Fibroblast of lung (primary cell): ENCODE measurements around the gene PDRG1. TPM values are rescaled to one million over a fixed set of nuclear protein-coding genes. Genes with fewer than 3 reads are reported as not detected.

Experiments used
- DNase-seq, 2 donors: peaks; one replicate each; pipeline versions ENCODE4 v3.0.0 to v3.0.0-alpha.2; 2010; ENCODE audit warnings: low read depth in 2 of 2
- H2AFZ ChIP-seq: 2 replicates; pipeline ENCODE4 v1.5.1; 2012; ENCODE audit warnings: low read length, control low read depth, inconsistent platforms
- H3K27ac ChIP-seq: 2 replicates; pipeline ENCODE4 v1.5.1; 2011; ENCODE audit warnings: low read length, control low read depth; ENCODE audit not compliant: insufficient read depth
- H3K27me3 ChIP-seq: 2 replicates; pipeline ENCODE4 v1.5.1; 2011; ENCODE audit warnings: mild to moderate bottlenecking, low read length; ENCODE audit not compliant: control insufficient read depth, insufficient read depth
- H3K36me3 ChIP-seq: 2 replicates; pipeline ENCODE4 v1.5.1; 2011; ENCODE audit warnings: low read length; ENCODE audit not compliant: control insufficient read depth, insufficient read depth
- H3K4me1 ChIP-seq: 2 replicates; pipeline ENCODE4 v1.5.1; 2011; ENCODE audit warnings: low read length; ENCODE audit not compliant: control insufficient read depth, insufficient read depth; ENCODE audit errors: extremely low read depth
- H3K4me2 ChIP-seq: 2 replicates; pipeline ENCODE4 v1.5.1; 2011; ENCODE audit warnings: low read length, control low read depth; ENCODE audit not compliant: insufficient read depth; ENCODE audit errors: extremely low read depth
- H3K4me3 ChIP-seq, 4 experiments: fragments of 200-600 bp in 1 of 4; sonication (generic) in 1 of 4; replicated peaks in 1 of 4; 2 replicates each; pipeline ENCODE4 v1.5.1; 2011 to 2016; ENCODE audit warnings: low read length in 4 of 4, low read depth in 3 of 4, mild to moderate bottlenecking in 3 of 4, control low read depth in 2 of 4, inconsistent platforms in 1 of 4, mixed read lengths in 1 of 4; ENCODE audit not compliant: insufficient read depth in 1 of 4; ENCODE audit errors: control extremely low read depth in 1 of 4
- H3K79me2 ChIP-seq: 2 replicates; pipeline ENCODE4 v1.5.1; 2012; ENCODE audit warnings: mild to moderate bottlenecking, low read length, inconsistent platforms; ENCODE audit not compliant: control insufficient read depth, insufficient read depth
- H3K9ac ChIP-seq: 2 replicates; pipeline ENCODE4 v1.5.1; 2011; ENCODE audit warnings: mild to moderate bottlenecking, low read length, control low read depth; ENCODE audit not compliant: insufficient read depth
- H3K9me3 ChIP-seq: 2 replicates; pipeline ENCODE4 v1.5.1; 2012; ENCODE audit warnings: low read depth, low read length; ENCODE audit not compliant: control insufficient read depth, insufficient read depth
- H4K20me1 ChIP-seq: 2 replicates; pipeline ENCODE4 v1.5.1; 2011; ENCODE audit warnings: low read length; ENCODE audit not compliant: control insufficient read depth, insufficient read depth; ENCODE audit errors: extremely low read depth
- EZH2 ChIP-seq: IDR thresholded peaks from 2 replicates; pipeline ENCODE4 v1.5.1; 2012; ENCODE audit warnings: low read length, control low read depth, mild to moderate bottlenecking; ENCODE audit errors: missing control alignments
- polyA plus RNA-seq, 2 donors: library from polyadenylated mRNA; depleted of rRNA in 1 of 2; stranded (reverse) in 1 of 2; unstranded in 1 of 2; fragments of >200 nt; gene quantifications; 2 replicates each; pipeline ENCODE4 v1.2.1, GENCODE V29; 2011 to 2012; ENCODE audit warnings: missing spikeins in 1 of 2
- total RNA-seq: library from RNA; depleted of rRNA; stranded (reverse); fragments of >200 nt; gene quantifications from 2 replicates; pipeline ENCODE4 v1.2.1, GENCODE V29; 2014
- TF ChIP-seq, protein P1 (sequence below), 2 donors: IDR thresholded peaks in 1 of 2; conservative IDR thresholded peaks in 1 of 2; 1 replicate in 1 of 2; 2 replicates in 1 of 2; pipeline ENCODE4 v1.5.1; 2011 to 2012; ENCODE audit warnings: low read length in 2 of 2, control low read depth in 1 of 2, inconsistent platforms in 1 of 2, low read depth in 1 of 2, mild to moderate bottlenecking in 1 of 2

The PDRG1 gene
- total and polyA plus RNA-seq, 2 donors (not counting 1 experiment from before 2014, with no cell fraction given) = 5.4 to 14.0 TPM

DNA sequence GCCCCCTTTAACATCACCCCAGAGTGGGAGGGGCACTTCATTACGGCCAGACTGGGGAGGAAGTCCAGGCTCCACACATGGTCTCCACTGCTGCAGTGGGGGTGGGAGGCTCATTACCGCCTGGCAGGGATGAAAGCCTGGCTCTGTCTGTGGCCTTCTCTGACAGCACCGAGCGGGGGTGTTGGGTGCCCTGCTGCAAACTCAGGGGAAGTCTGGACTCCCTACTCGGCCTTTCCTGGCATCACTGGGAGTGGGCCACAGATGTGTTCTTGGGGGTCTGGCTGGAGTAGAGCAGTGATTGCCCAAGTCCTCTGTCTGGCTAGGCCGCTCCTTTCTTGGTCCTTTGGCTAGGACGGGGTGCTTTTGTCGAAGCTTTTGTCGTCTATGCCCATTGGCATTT lies 54.3 kb downstream of the PDRG1 start:
- Histone ChIP-seq H4K20me1 (no peaks in the 10 kb centered on the region), H3K4me1 (no peaks in the 10 kb centered on the region), H3K27me3 (peaks cover 11% of the 10 kb centered on the region), H3K79me2 (no peaks in the 10 kb centered on the region), H3K9me3 (no peaks in the 10 kb centered on the region), H3K4me3 (no peak overlapping the region), H3K9ac (no peak overlapping the region), H2AFZ (no peak overlapping the region), H3K4me2 (no peak overlapping the region), H3K27ac (no peak overlapping the region), H3K36me3 (no peaks in the 10 kb centered on the region)
- TF ChIP-seq EZH2 = no peak
- TF ChIP-seq, protein P1, sequence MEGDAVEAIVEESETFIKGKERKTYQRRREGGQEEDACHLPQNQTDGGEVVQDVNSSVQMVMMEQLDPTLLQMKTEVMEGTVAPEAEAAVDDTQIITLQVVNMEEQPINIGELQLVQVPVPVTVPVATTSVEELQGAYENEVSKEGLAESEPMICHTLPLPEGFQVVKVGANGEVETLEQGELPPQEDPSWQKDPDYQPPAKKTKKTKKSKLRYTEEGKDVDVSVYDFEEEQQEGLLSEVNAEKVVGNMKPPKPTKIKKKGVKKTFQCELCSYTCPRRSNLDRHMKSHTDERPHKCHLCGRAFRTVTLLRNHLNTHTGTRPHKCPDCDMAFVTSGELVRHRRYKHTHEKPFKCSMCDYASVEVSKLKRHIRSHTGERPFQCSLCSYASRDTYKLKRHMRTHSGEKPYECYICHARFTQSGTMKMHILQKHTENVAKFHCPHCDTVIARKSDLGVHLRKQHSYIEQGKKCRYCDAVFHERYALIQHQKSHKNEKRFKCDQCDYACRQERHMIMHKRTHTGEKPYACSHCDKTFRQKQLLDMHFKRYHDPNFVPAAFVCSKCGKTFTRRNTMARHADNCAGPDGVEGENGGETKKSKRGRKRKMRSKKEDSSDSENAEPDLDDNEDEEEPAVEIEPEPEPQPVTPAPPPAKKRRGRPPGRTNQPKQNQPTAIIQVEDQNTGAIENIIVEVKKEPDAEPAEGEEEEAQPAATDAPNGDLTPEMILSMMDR (conservative IDR thresholded peaks at IDR 0.05 in 1 of 2, IDR thresholded peaks at IDR 0.05 in 1 of 2; ENCODE audit: low read depth in 1 of 2, low read length in 2 of 2) = no peak
- no peak for DNase-seq

DNA sequence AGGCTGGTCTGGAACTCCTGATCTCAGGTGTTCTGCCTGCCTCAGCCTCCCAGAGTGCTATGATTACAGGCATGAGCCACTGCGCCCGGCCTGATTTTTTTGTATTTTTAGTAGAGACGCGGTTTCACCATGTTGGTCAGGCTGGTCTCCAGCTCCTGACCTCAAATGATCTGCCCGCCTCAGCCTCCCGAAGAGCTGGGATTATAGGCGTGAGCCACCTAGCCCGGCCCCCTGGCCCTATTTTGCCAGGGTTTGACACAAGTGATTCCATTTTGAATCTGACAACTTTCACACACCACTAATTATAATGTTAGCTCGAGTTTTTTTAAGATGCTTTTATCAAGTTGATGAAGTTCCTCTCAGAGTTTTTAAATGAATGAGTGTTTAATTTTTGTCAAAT lies 55.8 kb downstream of the PDRG1 start:
- TF ChIP-seq, protein P1 (conservative IDR thresholded peaks at IDR 0.05 in 1 of 2, IDR thresholded peaks at IDR 0.05 in 1 of 2; ENCODE audit: low read depth in 1 of 2, low read length in 2 of 2) = no peak
- no peak for TF ChIP-seq EZH2

DNA sequence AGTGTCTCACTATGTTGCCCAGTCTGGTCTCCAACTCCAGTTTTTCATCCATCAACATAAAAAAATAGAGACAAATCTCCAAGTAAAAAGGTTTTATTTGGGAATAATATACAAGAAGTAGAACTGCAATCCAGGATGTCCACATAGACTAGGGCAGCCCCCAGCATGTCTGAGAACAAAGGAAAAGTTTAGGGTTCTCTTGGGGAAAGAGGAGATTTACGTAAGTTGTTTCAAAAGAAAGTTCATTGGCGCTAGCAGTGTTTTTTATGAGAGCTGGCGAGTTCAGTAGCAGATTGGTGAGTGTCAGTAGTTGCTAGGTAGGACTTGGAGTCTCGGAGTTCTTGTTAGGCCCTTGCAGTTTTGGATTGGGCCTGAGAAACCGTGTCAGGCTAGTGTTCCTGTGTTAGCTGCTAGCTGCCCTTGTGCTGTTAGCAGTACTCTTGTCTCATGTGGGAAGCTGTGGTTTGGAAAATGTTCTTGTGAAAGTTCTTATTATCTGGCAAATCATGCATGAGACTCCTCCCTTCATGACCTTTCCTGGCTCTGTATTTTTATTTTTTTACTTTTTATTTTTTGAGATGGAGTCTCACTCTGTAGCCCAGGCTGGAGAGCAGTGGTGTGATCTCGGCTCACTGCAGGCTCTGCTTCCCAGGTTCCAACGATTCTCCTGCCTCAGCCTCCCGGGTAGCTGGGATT lies 56.7 kb downstream of the PDRG1 start:
- peak; percentile 20 to 22 for DNase-seq
- Histone ChIP-seq H3K4me2 (no peak overlapping the region), H4K20me1 (no peaks in the 10 kb centered on the region), H3K36me3 (no peaks in the 10 kb centered on the region), H3K4me1 (no peaks in the 10 kb centered on the region), H3K79me2 (no peaks in the 10 kb centered on the region), H3K9me3 (no peaks in the 10 kb centered on the region), H2AFZ (no peak overlapping the region), H3K27ac (no peak overlapping the region), H3K27me3 (peaks cover 6% of the 10 kb centered on the region), H3K9ac (no peak overlapping the region), H3K4me3 (no peak overlapping the region)
- TF ChIP-seq, protein P1 (conservative IDR thresholded peaks at IDR 0.05 in 1 of 2, IDR thresholded peaks at IDR 0.05 in 1 of 2; ENCODE audit: low read depth in 1 of 2, low read length in 2 of 2) = no peak
- TF ChIP-seq EZH2 = no peak

More for the DNA sequence above, 55.8 kb downstream of the PDRG1 start:
- peaks cover 11% of the 10 kb centered on the region for H3K27me3 ChIP-seq
- no peak overlapping the region for H3K27ac ChIP-seq
- H3K36me3 ChIP-seq = no peaks in the 10 kb centered on the region
- no peak overlapping the region for H2AFZ ChIP-seq
- H3K4me1 ChIP-seq = no peaks in the 10 kb centered on the region
- no peak overlapping the region for H3K4me3 ChIP-seq
- no peaks in the 10 kb centered on the region for H4K20me1 ChIP-seq
- H3K9ac ChIP-seq = no peak overlapping the region
- H3K79me2 ChIP-seq = no peaks in the 10 kb centered on the region
- no peak overlapping the region for H3K4me2 ChIP-seq
- no peaks in the 10 kb centered on the region for H3K9me3 ChIP-seq
- no peak for DNase-seq

Other genes with a start within 250 kb of the PDRG1 start
- gene BCL2L1, start 229.2 kb downstream of the PDRG1 start, total RNA-seq = 50.8 and 77.1 TPM in 2 replicates
- gene BCL2L1, start 229.2 kb downstream of the PDRG1 start, polyA plus RNA-seq = 61.8 and 107 TPM in 2 replicates
- gene TPX2, start 212.8 kb downstream of the PDRG1 start, total RNA-seq = 5.4 and 21.0 TPM in 2 replicates
- gene TPX2, start 212.8 kb downstream of the PDRG1 start, polyA plus RNA-seq = 19.9 and 72.2 TPM in 2 replicates
- under 0.01 TPM in 1 of 2 replicates, not detected in the other for gene MYLK2, start 132.7 kb downstream of the PDRG1 start, total RNA-seq
- 0.03 TPM in 1 of 2 replicates, not detected in the other for gene MYLK2, start 132.7 kb downstream of the PDRG1 start, polyA plus RNA-seq
- gene FOXS1, start 106.4 kb downstream of the PDRG1 start, total RNA-seq = under 0.01 TPM in 1 of 2 replicates, not detected in the other
- not detected in 2 replicates for gene FOXS1, start 106.4 kb downstream of the PDRG1 start, polyA plus RNA-seq
- gene DUSP15, start 81.5 kb downstream of the PDRG1 start, total RNA-seq = not detected in 2 replicates
- gene DUSP15, start 81.5 kb downstream of the PDRG1 start, polyA plus RNA-seq = 0.14 TPM in 1 of 2 replicates, not detected in the other
- not detected in 2 replicates for gene TTLL9, start 81.4 kb downstream of the PDRG1 start, total RNA-seq
- 0.05 TPM in 1 of 2 replicates, not detected in the other for gene TTLL9, start 81.4 kb downstream of the PDRG1 start, polyA plus RNA-seq
- gene XKR7, start 16.1 kb upstream of the PDRG1 start, total RNA-seq = not detected in 2 replicates
- not detected in 2 replicates for gene XKR7, start 16.1 kb upstream of the PDRG1 start, polyA plus RNA-seq
- gene CCM2L, start 58.4 kb upstream of the PDRG1 start, total RNA-seq = not detected in 2 replicates
- not detected in 2 replicates for gene CCM2L, start 58.4 kb upstream of the PDRG1 start, polyA plus RNA-seq
- not detected in 2 replicates for gene HCK, start 100.2 kb upstream of the PDRG1 start, total RNA-seq
- not detected in 2 replicates for gene HCK, start 100.2 kb upstream of the PDRG1 start, polyA plus RNA-seq
- 22.3 and 33.5 TPM in 2 replicates for gene TM9SF4, start 157.7 kb upstream of the PDRG1 start, total RNA-seq
- gene TM9SF4, start 157.7 kb upstream of the PDRG1 start, polyA plus RNA-seq = 67.3 and 71.3 TPM in 2 replicates